A673 (cell line): ENCODE measurements around the gene FAM217A. TPM values are rescaled to one million over a fixed set of nuclear protein-coding genes. Genes with fewer than 3 reads are reported as not detected.

Source experiments
- BruUV-seq: library from RNA; stranded (reverse); fragments of 400-500 nt; replicated peaks from 2 replicates; lab custom pipeline; 2021; lab: Mats Ljungman, UMichigan
- CTCF ChIA-PET: fragments of 300-600 bp; sonication (Branson Sonifier 250); formaldehyde crosslinking; loops from one replicate; lab custom pipeline; 2022; ENCODE audit warnings: antibody characterized with exemption; lab: Charles Lee
- POLR2A ChIA-PET: fragments of 300-600 bp; sonication (Branson Sonifier 250); formaldehyde crosslinking; loops from one replicate; lab custom pipeline; 2022; ENCODE audit warnings: antibody characterized with exemption; ENCODE audit not compliant: low non-redundant PET; lab: Charles Lee
- DNase-seq: peaks from one replicate; pipeline ENCODE4 v3.0.0-alpha.2; 2015; ENCODE audit warnings: low spot score
- H3K27ac ChIP-seq: fragments of 200-600 bp; sonication (generic); 2 replicates; pipeline ENCODE4 v1.5.1; 2016; ENCODE audit warnings: mixed run types, low read depth, mild to moderate bottlenecking, mixed read lengths, antibody characterized with exemption, low read length; ENCODE audit not compliant: poor library complexity, severe bottlenecking
- H3K27me3 ChIP-seq: fragments of 200-600 bp; sonication (generic); replicated peaks from 2 replicates; pipeline ENCODE4 v1.6.1; 2017; ENCODE audit warnings: mixed run types, low read depth, mild to moderate bottlenecking, mixed read lengths, antibody characterized with exemption, low read length; ENCODE audit not compliant: insufficient read depth, poor library complexity
- H3K36me3 ChIP-seq: fragments of 200-600 bp; sonication (generic); 2 replicates; pipeline ENCODE4 v1.6.1; 2016; ENCODE audit warnings: mixed run types, mild to moderate bottlenecking, mixed read lengths, antibody characterized with exemption, low read length; ENCODE audit not compliant: insufficient read depth, poor library complexity, severe bottlenecking
- H3K4me1 ChIP-seq: fragments of 200-600 bp; sonication (generic); 2 replicates; pipeline ENCODE4 v1.6.1; 2017; ENCODE audit warnings: mixed run types, mild to moderate bottlenecking, mixed read lengths, antibody characterized with exemption, low read length; ENCODE audit not compliant: insufficient read depth, poor library complexity, severe bottlenecking
- H3K4me3 ChIP-seq: fragments of 200-600 bp; sonication (generic); 2 replicates; pipeline ENCODE4 v1.5.1; 2016; ENCODE audit warnings: low read depth, mixed run types, mild to moderate bottlenecking, mixed read lengths, low read length; ENCODE audit not compliant: poor library complexity, severe bottlenecking
- H3K9me3 ChIP-seq: fragments of 200-600 bp; sonication (generic); 2 replicates; pipeline ENCODE4 v1.6.1; 2016; ENCODE audit warnings: mixed run types, low read depth, mild to moderate bottlenecking, mixed read lengths, antibody characterized with exemption, low read length; ENCODE audit not compliant: poor library complexity, severe bottlenecking
- CTCF ChIP-seq: fragments of 300-800, 200-600 bp; sonication (generic); conservative IDR thresholded peaks from 2 replicates; pipeline ENCODE4 v1.5.1; 2017; ENCODE audit warnings: low read depth, mild to moderate bottlenecking, antibody characterized with exemption, low read length, moderate library complexity, mixed read lengths
- EZH2 ChIP-seq: fragments of 200-600 bp; sonication (generic); IDR thresholded peaks from 2 replicates; pipeline ENCODE4 v1.6.1; 2017; ENCODE audit warnings: borderline replicate concordance, low read depth, mild to moderate bottlenecking, mixed read lengths, antibody characterized with exemption, low read length; ENCODE audit not compliant: poor library complexity, severe bottlenecking
- intact Hi-C: fragments of 100-400 bp; cut with micrococcal nuclease; formaldehyde crosslinking; loops from one replicate; pipeline ENCODE4 v1.10.0; 2022; ENCODE audit not compliant: unreplicated experiment
- total RNA-seq: library from RNA; stranded (reverse); gene quantifications from 2 replicates; pipeline ENCODE4 v1.2.3, GENCODE V29; 2021

Gene FAM217A
- total RNA-seq, 1 experiment from 2014 or later, result not detected

GRCh38 chr6:4115741-4116140, 36.8 kb upstream of the FAM217A start:
- no peaks in the 10 kb centered on the region for H3K27me3 ChIP-seq
- TF ChIP-seq CTCF (no peak), EZH2 (no peak)
- ChIA-PET POLR2A (no interaction called here), CTCF (no interaction called here)
- H3K4me1 ChIP-seq, result no peaks in the 10 kb centered on the region
- H3K36me3 ChIP-seq, result peaks cover 23% of the 10 kb centered on the region
- no peak overlapping the region for H3K4me3 ChIP-seq
- intact Hi-C loops, result no loop called here
- no peak for DNase-seq
- no peak overlapping the region for H3K27ac ChIP-seq
- peaks cover 11% of the 10 kb centered on the region for H3K9me3 ChIP-seq
- no TSS peak for BruUV-seq

- CTCF ChIA-PET, result no interaction called here
- POLR2A ChIA-PET, result interaction anchor here (0.5 kb wide), 1 partner anchor 323 kb away, joined by 8 read pairs; no protein-coding TSS in a partner anchor
- H3K4me1 ChIP-seq, result no peaks in the 10 kb centered on the region
- H3K27ac ChIP-seq, result no peak overlapping the region
- H3K36me3 ChIP-seq, result peaks cover 13% of the 10 kb centered on the region
- peaks cover 11% of the 10 kb centered on the region for H3K9me3 ChIP-seq
- no peak for DNase-seq
- H3K27me3 ChIP-seq, result no peaks in the 10 kb centered on the region
- no TSS peak for BruUV-seq
- intact Hi-C loops, result no loop called here
- H3K4me3 ChIP-seq, result no peak overlapping the region
- TF ChIP-seq EZH2 (no peak), CTCF (no peak)
Measured at GRCh38 chr6:4114123-4114522, 35.2 kb upstream of the FAM217A start.

GRCh38 chr6:4113649-4114048, 34.7 kb upstream of the FAM217A start:
- no peak for DNase-seq
- no peaks in the 10 kb centered on the region for H3K4me1 ChIP-seq
- CTCF ChIA-PET, result no interaction called here
- TF ChIP-seq CTCF (no peak), EZH2 (no peak)
- BruUV-seq, result no TSS peak
- H3K27me3 ChIP-seq, result no peaks in the 10 kb centered on the region
- no peak overlapping the region for H3K4me3 ChIP-seq
- H3K9me3 ChIP-seq, result peaks cover 11% of the 10 kb centered on the region
- H3K27ac ChIP-seq, result no peak overlapping the region
- intact Hi-C loops, result no loop called here
- peaks cover 11% of the 10 kb centered on the region for H3K36me3 ChIP-seq
- POLR2A ChIA-PET, result interaction anchor here (0.5 kb wide), 1 partner anchor 323 kb away, joined by 8 read pairs; no protein-coding TSS in a partner anchor
